ENCODE measurements around the gene TEKT3. TPM values are rescaled to one million over a fixed set of nuclear protein-coding genes. Genes with fewer than 3 reads are reported as not detected.

The TEKT3 gene
- total and polyA plus RNA-seq, 2 of the 4 experiments (the other 2 are of a cell fraction), result 0.15 TPM; not detected in 1

DNA sequence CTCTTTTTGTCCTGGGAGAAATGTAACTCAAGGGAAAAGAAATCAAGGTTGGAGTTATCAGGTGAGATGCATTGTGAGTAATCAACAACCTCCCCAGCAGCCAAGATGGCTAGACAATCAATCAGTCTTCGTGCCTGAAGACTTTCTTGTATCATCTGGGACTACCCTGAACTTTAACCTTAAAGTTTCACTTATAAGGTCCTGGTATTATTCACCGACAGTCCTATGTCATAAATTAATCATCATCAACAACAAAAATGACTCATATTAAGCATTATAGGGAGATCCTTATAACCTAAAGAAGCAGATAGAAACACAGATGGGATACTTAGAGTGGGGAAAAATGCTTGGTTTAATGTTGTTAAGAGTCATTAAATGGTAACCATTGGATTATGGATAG, 7.7 kb upstream of the TEKT3 start:
- no peaks in the 10 kb centered on the region for H3K36me3 ChIP-seq (ENCODE audit: control insufficient read depth, insufficient read depth, low read length)
- H3K79me1 ChIP-seq (ENCODE audit: low read depth in 1 of 2, low read length in 2 of 2), result no peaks in the 10 kb centered on the region
- no peak overlapping the region for H3K4me3 ChIP-seq (ENCODE audit: insufficient read depth, low read depth, low read length)
- H2AFZ ChIP-seq (replicated peaks; ENCODE audit: low read length, poor library complexity), result no peak overlapping the region
- H2BK20ac ChIP-seq (ENCODE audit: low read depth, low read length), result no peak overlapping the region
- TF ChIP-seq RAD21 (IDR thresholded peaks at IDR 0.05; ENCODE audit: low read length) (no peak), MAFK (IDR thresholded peaks at IDR 0.05; ENCODE audit: low read depth, low read length) (no peak), NFE2L2 (IDR thresholded peaks at IDR 0.05; ENCODE audit: low read depth, low read length) (no peak), CHD1 (IDR thresholded peaks at IDR 0.05; ENCODE audit: low read depth, low read length) (no peak), CEBPB (IDR thresholded peaks at IDR 0.05; ENCODE audit: low read depth, low read length) (no peak), MAZ (IDR thresholded peaks at IDR 0.05; ENCODE audit: borderline replicate concordance, low read depth, low read length) (no peak), BHLHE40 (IDR thresholded peaks at IDR 0.05; ENCODE audit: low read depth, low read length) (no peak), FOS (IDR thresholded peaks at IDR 0.05; ENCODE audit: low read depth, low read length) (no peak), CTCF (conservative IDR thresholded peaks at IDR 0.05; ENCODE audit: low read depth, low read length) (no peak), RFX5 (IDR thresholded peaks at IDR 0.05; ENCODE audit: low read depth, low read length) (no peak)
- TF ChIP-seq, protein P1, sequence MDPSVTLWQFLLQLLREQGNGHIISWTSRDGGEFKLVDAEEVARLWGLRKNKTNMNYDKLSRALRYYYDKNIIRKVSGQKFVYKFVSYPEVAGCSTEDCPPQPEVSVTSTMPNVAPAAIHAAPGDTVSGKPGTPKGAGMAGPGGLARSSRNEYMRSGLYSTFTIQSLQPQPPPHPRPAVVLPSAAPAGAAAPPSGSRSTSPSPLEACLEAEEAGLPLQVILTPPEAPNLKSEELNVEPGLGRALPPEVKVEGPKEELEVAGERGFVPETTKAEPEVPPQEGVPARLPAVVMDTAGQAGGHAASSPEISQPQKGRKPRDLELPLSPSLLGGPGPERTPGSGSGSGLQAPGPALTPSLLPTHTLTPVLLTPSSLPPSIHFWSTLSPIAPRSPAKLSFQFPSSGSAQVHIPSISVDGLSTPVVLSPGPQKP (IDR thresholded peaks at IDR 0.05; ENCODE audit: borderline replicate concordance, low read depth, low read length), result no peak
- H4K8ac ChIP-seq (ENCODE audit: low read depth in 2 of 2, low read length in 2 of 2), result no peak overlapping the region
- H3K18ac ChIP-seq (ENCODE audit: low read depth, low read length), result no peak overlapping the region
- H2BK15ac ChIP-seq (ENCODE audit: low read depth, low read length), result no peak overlapping the region
- no peaks in the 10 kb centered on the region for H3K9me3 ChIP-seq (ENCODE audit: control insufficient read depth, insufficient read depth, low read length)
- no peak overlapping the region for H2AK9ac ChIP-seq (replicated peaks; ENCODE audit: low read depth, low read length, poor library complexity)
- ChIA-PET CTCF (no interaction called here), POLR2A (ENCODE audit: unreplicated experiment) (no interaction called here)
- H3K4me1 ChIP-seq (ENCODE audit: control insufficient read depth, insufficient read depth, low read length), result peaks cover 5% of the 10 kb centered on the region; the same call in 1 of the 2 replicates
- H4K91ac ChIP-seq (ENCODE audit: insufficient read depth, low read depth, low read length), result no peak overlapping the region
- ATAC-seq (ENCODE audit: low read depth) (no peak), DNase-seq (no peak)
- H2AK5ac ChIP-seq (ENCODE audit: low read depth, low read length), result no peak overlapping the region
- H3K56ac ChIP-seq (ENCODE audit: extremely low read depth, insufficient read depth, low read length), result no peak overlapping the region
- no peak overlapping the region for H3K23ac ChIP-seq (ENCODE audit: low read depth, low read length)
- no peak overlapping the region for H3K14ac ChIP-seq (replicated peaks; ENCODE audit: low read depth, low read length)
- no peak overlapping the region for H3K27ac ChIP-seq (ENCODE audit: insufficient read depth, low read length)
- dilution Hi-C loops (cut with HindIII; ENCODE audit: low sequenced_read_pairs, unreplicated experiment) (no loop called here), intact Hi-C loops (cut with micrococcal nuclease) (loop anchor here (10.0 kb wide), 1 partner anchor 84 kb away; the partner anchor contains the start of gene PMP22), in situ Hi-C loops (cut with MboI; ENCODE audit: low sequenced_read_pairs) (no loop called here)
- H4K5ac ChIP-seq (ENCODE audit: low read depth, low read length), result no peak overlapping the region
- WGBS, 2 experiments (ENCODE audit: extremely low coverage in 2 of 2, insufficient read length in 1 of 2), result no CpG with 5 or more reads among the region's 2 CpGs
- H3K4me2 ChIP-seq (ENCODE audit: low read depth, low read length), result no peak overlapping the region
- H3K27me3 ChIP-seq (ENCODE audit: control insufficient read depth, insufficient read depth, low read length), result peaks cover 5% of the 10 kb centered on the region; the same call in 1 of the 2 replicates
- no TSS peak for BruUV-seq (replicated peaks)
- H2BK5ac ChIP-seq (ENCODE audit: low read depth, low read length, poor library complexity, severe bottlenecking), result no peak overlapping the region
- H3K4ac ChIP-seq (ENCODE audit: low read depth, low read length), result no peak overlapping the region
- no peaks in the 10 kb centered on the region for H4K20me1 ChIP-seq (ENCODE audit: insufficient read depth, low read length)
- no peak overlapping the region for H2BK120ac ChIP-seq (ENCODE audit: low read depth, low read length)
- H3K9me1 ChIP-seq (ENCODE audit: insufficient read depth, low read length), result no peaks in the 10 kb centered on the region
- no peak overlapping the region for H3K9ac ChIP-seq (ENCODE audit: low read depth, low read length)
